GM21390 (cell line): ENCODE measurements around the gene HSD17B11.
A peak's percentile ranks its signal among the peaks of the same experiment; 100 is the strongest.
"Not testable (repeated sequence)": the region's sequence is repeated elsewhere in the genome, so short reads cannot be mapped to it uniquely, and the experiment has no call there.

Source experiments
- ATAC-seq: cut with Tn5 transposase; IDR thresholded peaks from one replicate; pipeline ENCODE4 v1.9.1; 2021; ENCODE audit not compliant: unreplicated experiment

HSD17B11 gene

GRCh38 chr4:87406462-87406861, 15.5 kb upstream of the HSD17B11 start:
- ATAC-seq = no peak

GRCh38 chr4:87405211-87405820, 14.3 kb upstream of the HSD17B11 start:
- ATAC-seq = no peak

GRCh38 chr4:87403732-87404131, 12.7 kb upstream of the HSD17B11 start:
- ATAC-seq = not testable (repeated sequence)

- no peak for ATAC-seq
Observed at GRCh38 chr4:87399954-87400353, 9.0 kb upstream of the HSD17B11 start.

GRCh38 chr4:87399148-87399547, 8.2 kb upstream of the HSD17B11 start:
- ATAC-seq = no peak

- ATAC-seq = not testable (repeated sequence)
Observed at GRCh38 chr4:87395851-87396250, 4.9 kb upstream of the HSD17B11 start.

- ATAC-seq = not testable (repeated sequence)
Observed at GRCh38 chr4:87395073-87395472, 4.1 kb upstream of the HSD17B11 start.

- ATAC-seq = no peak
Observed at GRCh38 chr4:87392183-87392582, 1.2 kb upstream of the HSD17B11 start.

- ATAC-seq = peak; percentile 21
Observed at GRCh38 chr4:87391576-87392054, 627 bp upstream of the HSD17B11 start.

- ATAC-seq = no peak
Observed at GRCh38 chr4:87390551-87390890, 467 bp downstream of the HSD17B11 start.

- not testable (repeated sequence) for ATAC-seq
Observed at GRCh38 chr4:87390055-87390454, 933 bp downstream of the HSD17B11 start.

- ATAC-seq = no peak
Observed at GRCh38 chr4:87388901-87389300, 2.1 kb downstream of the HSD17B11 start.

- no peak for ATAC-seq
Observed at GRCh38 chr4:87387237-87387636, 3.8 kb downstream of the HSD17B11 start.

GRCh38 chr4:87384466-87385132, 6.4 kb downstream of the HSD17B11 start:
- ATAC-seq = not testable (repeated sequence)

- no peak for ATAC-seq
Observed at GRCh38 chr4:87382931-87383330, 8.1 kb downstream of the HSD17B11 start.

- no peak for ATAC-seq
Observed at GRCh38 chr4:87382116-87382515, 8.9 kb downstream of the HSD17B11 start.

- ATAC-seq = no peak
Observed at GRCh38 chr4:87377816-87378215, 13.2 kb downstream of the HSD17B11 start.

GRCh38 chr4:87375719-87376291, 15.2 kb downstream of the HSD17B11 start:
- ATAC-seq = peak; percentile 70

GRCh38 chr4:87370068-87370467, 20.9 kb downstream of the HSD17B11 start:
- ATAC-seq = no peak

GRCh38 chr4:87366521-87367162, 24.3 kb downstream of the HSD17B11 start:
- ATAC-seq = no peak

GRCh38 chr4:87365348-87365747, 25.6 kb downstream of the HSD17B11 start:
- ATAC-seq = no peak

GRCh38 chr4:87363552-87363951, 27.4 kb downstream of the HSD17B11 start:
- ATAC-seq = no peak
